ENCODE results near the gene FGA.

FGA gene

GRCh38 chr4:154590329-154591006, at the start of gene FGA:
FGA (minus strand) TSS chr4:154590742; CDS start chr4:154590687, 55 bp downstream.
- no peak for DNase-seq (ENCODE audit: low read depth in 1 of 2, low spot score in 1 of 2)

- no peak for DNase-seq (ENCODE audit: low read depth in 1 of 2, low spot score in 1 of 2)
Observed at GRCh38 chr4:154634058-154634457, 43.5 kb upstream of the FGA start.

GRCh38 chr4:154631828-154632227, 41.3 kb upstream of the FGA start:
- no peak for DNase-seq (ENCODE audit: low read depth in 1 of 2, low spot score in 1 of 2)

- no peak for DNase-seq (ENCODE audit: low read depth in 1 of 2, low spot score in 1 of 2)
Observed at GRCh38 chr4:154630324-154630723, 39.8 kb upstream of the FGA start.

GRCh38 chr4:154626793-154627484, 36.4 kb upstream of the FGA start:
- peak; percentile 6 to 24 for DNase-seq (ENCODE audit: low read depth in 1 of 2, low spot score in 1 of 2)

GRCh38 chr4:154625971-154626370, 35.4 kb upstream of the FGA start:
- no peak for DNase-seq (ENCODE audit: low read depth in 1 of 2, low spot score in 1 of 2)

GRCh38 chr4:154623995-154624394, 33.5 kb upstream of the FGA start:
- DNase-seq (ENCODE audit: low read depth in 1 of 2, low spot score in 1 of 2), result no peak

- DNase-seq (ENCODE audit: low read depth in 1 of 2, low spot score in 1 of 2), result no peak
Observed at GRCh38 chr4:154623436-154623835, 32.9 kb upstream of the FGA start.

- peak in 1 of 2 donors; percentile 4 for DNase-seq (ENCODE audit: low read depth in 1 of 2, low spot score in 1 of 2)
Observed at GRCh38 chr4:154622598-154622997, 32.1 kb upstream of the FGA start.

- no peak for DNase-seq (ENCODE audit: low read depth in 1 of 2, low spot score in 1 of 2)
Observed at GRCh38 chr4:154620111-154620510, 29.6 kb upstream of the FGA start.

- DNase-seq (ENCODE audit: low read depth in 1 of 2, low spot score in 1 of 2), result peak; percentile 8 to 20
Observed at GRCh38 chr4:154618708-154619315, 28.3 kb upstream of the FGA start.

- DNase-seq (ENCODE audit: low read depth in 1 of 2, low spot score in 1 of 2), result no peak
Observed at GRCh38 chr4:154617820-154618317, 27.3 kb upstream of the FGA start.

- DNase-seq (ENCODE audit: low read depth in 1 of 2, low spot score in 1 of 2), result no peak
Observed at GRCh38 chr4:154616731-154617130, 26.2 kb upstream of the FGA start.

GRCh38 chr4:154616287-154616686, 25.7 kb upstream of the FGA start:
- DNase-seq (ENCODE audit: low read depth in 1 of 2, low spot score in 1 of 2), result no peak

GRCh38 chr4:154615211-154615610, 24.7 kb upstream of the FGA start:
- DNase-seq (ENCODE audit: low read depth in 1 of 2, low spot score in 1 of 2), result no peak

GRCh38 chr4:154614306-154614705, 23.8 kb upstream of the FGA start:
- DNase-seq (ENCODE audit: low read depth in 1 of 2, low spot score in 1 of 2), result no peak

- no peak for DNase-seq (ENCODE audit: low read depth in 1 of 2, low spot score in 1 of 2)
Observed at GRCh38 chr4:154612472-154613414, 22.2 kb upstream of the FGA start, which contains the start of gene FGG. FGG (minus strand) TSS chr4:154612656; CDS start chr4:154612609, 47 bp downstream.

- DNase-seq (ENCODE audit: low read depth in 1 of 2, low spot score in 1 of 2), result no peak
Observed at GRCh38 chr4:154611833-154612232, 21.3 kb upstream of the FGA start.

- DNase-seq (ENCODE audit: low read depth in 1 of 2, low spot score in 1 of 2), result no peak
Observed at GRCh38 chr4:154610582-154610981, 20.0 kb upstream of the FGA start.

- DNase-seq (ENCODE audit: low read depth in 1 of 2, low spot score in 1 of 2), result no peak
Observed at GRCh38 chr4:154609532-154609931, 19.0 kb upstream of the FGA start.
